ENCODE data around the gene GALNTL6.

The GALNTL6 gene

GRCh38 chr4:172692701-172693100, 879.5 kb downstream of the GALNTL6 start:
- ChIA-PET CTCF (no interaction called here), POLR2A (no interaction called here)
- TF ChIP-seq FOXA1 (IDR thresholded peaks at IDR 0.05) (no peak), SUZ12 (IDR thresholded peaks at IDR 0.05) (no peak), L3MBTL2 (conservative IDR thresholded peaks at IDR 0.05) (no peak), PKNOX1 (IDR thresholded peaks at IDR 0.05) (no peak), ARNT (IDR thresholded peaks at IDR 0.05) (no peak), HDGF (IDR thresholded peaks at IDR 0.05; ENCODE audit: borderline replicate concordance) (no peak), FOXM1 (IDR thresholded peaks at IDR 0.05; ENCODE audit: borderline replicate concordance) (no peak), LEF1 (IDR thresholded peaks at IDR 0.05; ENCODE audit: borderline replicate concordance) (no peak), CTBP1 (IDR thresholded peaks at IDR 0.05; ENCODE audit: borderline replicate concordance) (no peak), ZNF384 (IDR thresholded peaks at IDR 0.05) (no peak)
- DNase-seq (ENCODE audit: extremely low spot score) = no peak

- no peak for DNase-seq (ENCODE audit: extremely low spot score)
- CTCF ChIA-PET = interaction anchor here (0.6 kb wide), 1 partner anchor 888 kb away, joined by 3 read pairs; no protein-coding TSS in a partner anchor
- TF ChIP-seq SUZ12 (IDR thresholded peaks at IDR 0.05) = no peak
- TF ChIP-seq TARDBP (IDR thresholded peaks at IDR 0.05) = no peak
- no peak for TF ChIP-seq CTBP1 (IDR thresholded peaks at IDR 0.05; ENCODE audit: borderline replicate concordance)
- TF ChIP-seq FOXA1 (IDR thresholded peaks at IDR 0.05) = no peak
- TF ChIP-seq BHLHE40 (IDR thresholded peaks at IDR 0.05; ENCODE audit: borderline replicate concordance) = no peak
- no peak for TF ChIP-seq PKNOX1 (IDR thresholded peaks at IDR 0.05)
- TF ChIP-seq LEF1 (IDR thresholded peaks at IDR 0.05; ENCODE audit: borderline replicate concordance) = no peak
- POLR2A ChIA-PET = no interaction called here
Observed at GRCh38 chr4:172698256-172698655, 885.1 kb downstream of the GALNTL6 start.

- POLR2A ChIA-PET = no interaction called here
- TF ChIP-seq HDGF (IDR thresholded peaks at IDR 0.05; ENCODE audit: borderline replicate concordance) (no peak), LEF1 (IDR thresholded peaks at IDR 0.05; ENCODE audit: borderline replicate concordance) (no peak), SUZ12 (IDR thresholded peaks at IDR 0.05) (no peak), ELF4 (IDR thresholded peaks at IDR 0.05) (no peak), PKNOX1 (IDR thresholded peaks at IDR 0.05) (no peak), BHLHE40 (IDR thresholded peaks at IDR 0.05; ENCODE audit: borderline replicate concordance) (no peak), FOXK2 (IDR thresholded peaks at IDR 0.05) (no peak), FOXA1 (IDR thresholded peaks at IDR 0.05) (no peak), SP1 (IDR thresholded peaks at IDR 0.05) (no peak), CTBP1 (IDR thresholded peaks at IDR 0.05; ENCODE audit: borderline replicate concordance) (no peak), TARDBP (IDR thresholded peaks at IDR 0.05) (no peak), NFRKB (IDR thresholded peaks at IDR 0.05) (no peak), ZNF384 (IDR thresholded peaks at IDR 0.05) (no peak)
- DNase-seq (ENCODE audit: extremely low spot score) = no peak
- CTCF ChIA-PET = no interaction called here
Observed at GRCh38 chr4:172705565-172705964, 892.4 kb downstream of the GALNTL6 start.

- DNase-seq (ENCODE audit: extremely low spot score) = no peak
- ChIA-PET CTCF (no interaction called here), POLR2A (no interaction called here)
- TF ChIP-seq ELF4 (IDR thresholded peaks at IDR 0.05) (no peak), FOXK2 (IDR thresholded peaks at IDR 0.05) (no peak), FOXA1 (IDR thresholded peaks at IDR 0.05) (no peak), SP1 (IDR thresholded peaks at IDR 0.05) (no peak), ARNT (IDR thresholded peaks at IDR 0.05) (no peak), SUZ12 (IDR thresholded peaks at IDR 0.05) (no peak), HDGF (IDR thresholded peaks at IDR 0.05; ENCODE audit: borderline replicate concordance) (no peak), CTBP1 (IDR thresholded peaks at IDR 0.05; ENCODE audit: borderline replicate concordance) (no peak), BHLHE40 (IDR thresholded peaks at IDR 0.05; ENCODE audit: borderline replicate concordance) (no peak), ZNF384 (IDR thresholded peaks at IDR 0.05) (no peak), FOXM1 (IDR thresholded peaks at IDR 0.05; ENCODE audit: borderline replicate concordance) (no peak), PKNOX1 (IDR thresholded peaks at IDR 0.05) (no peak), L3MBTL2 (conservative IDR thresholded peaks at IDR 0.05) (no peak), TARDBP (IDR thresholded peaks at IDR 0.05) (no peak), NFRKB (IDR thresholded peaks at IDR 0.05) (no peak), LEF1 (IDR thresholded peaks at IDR 0.05; ENCODE audit: borderline replicate concordance) (no peak)
Observed at GRCh38 chr4:172706000-172706399, 892.8 kb downstream of the GALNTL6 start.

- TF ChIP-seq HDGF (IDR thresholded peaks at IDR 0.05; ENCODE audit: borderline replicate concordance) = no peak
- TF ChIP-seq FOXA1 (IDR thresholded peaks at IDR 0.05) = no peak
- no peak for TF ChIP-seq CTBP1 (IDR thresholded peaks at IDR 0.05; ENCODE audit: borderline replicate concordance)
- no peak for TF ChIP-seq ELF4 (IDR thresholded peaks at IDR 0.05)
- no peak for TF ChIP-seq PKNOX1 (IDR thresholded peaks at IDR 0.05)
- POLR2A ChIA-PET = no interaction called here
- no peak for DNase-seq (ENCODE audit: extremely low spot score)
- CTCF ChIA-PET = no interaction called here
Observed at GRCh38 chr4:172707622-172708021, 894.4 kb downstream of the GALNTL6 start.

GRCh38 chr4:172708184-172708583, 895.0 kb downstream of the GALNTL6 start:
- POLR2A ChIA-PET = no interaction called here
- DNase-seq (ENCODE audit: extremely low spot score) = no peak
- TF ChIP-seq ZNF384 (IDR thresholded peaks at IDR 0.05) (no peak), HDGF (IDR thresholded peaks at IDR 0.05; ENCODE audit: borderline replicate concordance) (no peak)
- CTCF ChIA-PET = no interaction called here
